Activated CD4-positive, CD25-positive, alpha-beta regulatory T cell (primary cell): Measurements from ENCODE around the gene CHST4.
"Not testable (repeated sequence)": the region's sequence is repeated elsewhere in the genome, so short reads cannot be mapped to it uniquely, and the experiment has no call there.

ENCODE experiments used
- DNase-seq, 4 experiments: peaks; one replicate each; lab custom pipeline; 2025; lab: John Stamatoyannopoulos, UW

Gene CHST4

GRCh38 chr16:71524566-71525553, 1.4 kb upstream of the CHST4 start:
- DNase-seq, result no peak

GRCh38 chr16:71528257-71528656, 2.0 kb downstream of the CHST4 start:
- no peak for DNase-seq

GRCh38 chr16:71528863-71529262, 2.6 kb downstream of the CHST4 start:
- no peak for DNase-seq

- no peak for DNase-seq
Measured at GRCh38 chr16:71532366-71532765, 6.1 kb downstream of the CHST4 start.

- no peak for DNase-seq
Measured at GRCh38 chr16:71536752-71537499, 10.7 kb downstream of the CHST4 start.

- peak in 1 of 4 experiments; percentile 3 for DNase-seq
Measured at GRCh38 chr16:71537643-71538042, 11.4 kb downstream of the CHST4 start.

- peak in 3 of 4 experiments; percentile 8 to 25 (median 17) for DNase-seq
Measured at GRCh38 chr16:71542377-71542776, 16.2 kb downstream of the CHST4 start.

GRCh38 chr16:71547168-71547567, 20.9 kb downstream of the CHST4 start:
- no peak for DNase-seq

- DNase-seq, result no peak
Measured at GRCh38 chr16:71552698-71553503, 26.7 kb downstream of the CHST4 start.

- DNase-seq, result no peak
Measured at GRCh38 chr16:71555230-71555891, 29.1 kb downstream of the CHST4 start.

GRCh38 chr16:71557299-71557698, 31.1 kb downstream of the CHST4 start:
- no peak for DNase-seq

GRCh38 chr16:71557954-71558582, 31.8 kb downstream of the CHST4 start:
- DNase-seq, result no peak

- DNase-seq, result no peak
Measured at GRCh38 chr16:71559855-71560254, 33.6 kb downstream of the CHST4 start.

GRCh38 chr16:71561886-71562285, 35.7 kb downstream of the CHST4 start:
- not testable (repeated sequence) for DNase-seq

GRCh38 chr16:71562552-71562951, 36.3 kb downstream of the CHST4 start:
- DNase-seq, result no peak

GRCh38 chr16:71564335-71564967, 38.2 kb downstream of the CHST4 start:
- DNase-seq, result no peak

- no peak for DNase-seq
Measured at GRCh38 chr16:71565812-71566700, 39.8 kb downstream of the CHST4 start.

GRCh38 chr16:71567931-71568330, 41.7 kb downstream of the CHST4 start:
- DNase-seq, result no peak

GRCh38 chr16:71568551-71568950, 42.3 kb downstream of the CHST4 start:
- DNase-seq, result no peak
